Endodermal cell (in vitro differentiated cells): ENCODE data around the gene TRAF3. TPM values are rescaled to one million over a fixed set of nuclear protein-coding genes. Genes with fewer than 3 reads are reported as not detected.

Experiments used
- DNase-seq: peaks from one replicate; pipeline ENCODE4 v3.0.0-alpha.2; 2017
- H3K27ac ChIP-seq: 2 replicates; pipeline ENCODE4 v1.5.1; 2013; ENCODE audit warnings: mild to moderate bottlenecking, low read depth, low read length, moderate library complexity
- H3K27me3 ChIP-seq: 2 replicates; pipeline ENCODE4 v1.6.1; 2013; ENCODE audit warnings: mild to moderate bottlenecking, low read length, moderate library complexity; ENCODE audit not compliant: insufficient read depth, control insufficient read depth, poor library complexity, severe bottlenecking
- H3K36me3 ChIP-seq: 2 replicates; pipeline ENCODE4 v1.7.0; 2013; ENCODE audit warnings: mild to moderate bottlenecking, low read length, moderate library complexity; ENCODE audit not compliant: control insufficient read depth, insufficient read depth
- H3K4me1 ChIP-seq: one replicate; pipeline ENCODE4 v1.7.0; 2013; ENCODE audit warnings: low read length; ENCODE audit not compliant: control insufficient read depth, insufficient read depth
- H3K4me3 ChIP-seq: 2 replicates; pipeline ENCODE4 v1.5.1; 2013; ENCODE audit warnings: mild to moderate bottlenecking, low read length, moderate library complexity
- H3K9ac ChIP-seq: 2 replicates; pipeline ENCODE4 v1.6.1; 2013; ENCODE audit warnings: mild to moderate bottlenecking, low read length, moderate library complexity; ENCODE audit not compliant: poor library complexity, severe bottlenecking; ENCODE audit errors: extremely low read depth
- H3K9me3 ChIP-seq: 2 replicates; pipeline ENCODE4 v1.6.1; 2013; ENCODE audit warnings: mild to moderate bottlenecking, low read length, moderate library complexity; ENCODE audit not compliant: control insufficient read depth
- H3K27ac Mint-ChIP-seq: 2 replicates; pipeline ENCODE4 v1.8.0; 2020; ENCODE audit warnings: mixed read lengths
- H3K27me3 Mint-ChIP-seq: 2 replicates; pipeline ENCODE4 v1.8.0; 2021; ENCODE audit warnings: mild to moderate bottlenecking, mixed read lengths; ENCODE audit not compliant: insufficient read depth
- H3K36me3 Mint-ChIP-seq: 2 replicates; pipeline ENCODE4 v1.8.0; 2020; ENCODE audit warnings: low read depth, mixed read lengths
- H3K4me1 Mint-ChIP-seq: 2 replicates; pipeline ENCODE4 v1.8.0; 2020; ENCODE audit warnings: mixed read lengths
- H3K4me3 Mint-ChIP-seq: 2 replicates; pipeline ENCODE4 v1.8.0; 2020; ENCODE audit warnings: mild to moderate bottlenecking, moderate library complexity, mixed read lengths
- H3K9me3 Mint-ChIP-seq: 2 replicates; pipeline ENCODE4 v1.8.0; 2020; ENCODE audit warnings: mild to moderate bottlenecking, mixed read lengths
- CTCF ChIP-seq: fragments of 200-600 bp; sonication (generic); conservative IDR thresholded peaks from 2 replicates; pipeline ENCODE4 v1.5.0; 2021; ENCODE audit warnings: antibody characterized with exemption, mild to moderate bottlenecking
- WGBS, 2 experiments: methylation state at CpG; one replicate each; pipeline versions ENCODE4 v1.1.5 to v1.1.7; 2013; ENCODE audit warnings: missing lambda C conversion rate in 2 of 2, mixed read lengths in 1 of 2; ENCODE audit not compliant: insufficient coverage in 1 of 2, insufficient read length in 1 of 2; 5-methylcytosine and 5-hydroxymethylcytosine counted together
- total RNA-seq, 2 donors: library from RNA; stranded (reverse); fragmentation: NEBNext Ultra II Directional in 1 of 2; extraction: Animal tissue kit (Norgen Biotek cat#: 25700) in 1 of 2; gene quantifications; 2 replicates in 1 of 2; 3 replicates in 1 of 2; pipeline ENCODE4 v1.2.1, GENCODE V29; 2021

Gene TRAF3
- total RNA-seq, 2 donors from 2014 or later: 16.7 to 23.8 TPM

DNA sequence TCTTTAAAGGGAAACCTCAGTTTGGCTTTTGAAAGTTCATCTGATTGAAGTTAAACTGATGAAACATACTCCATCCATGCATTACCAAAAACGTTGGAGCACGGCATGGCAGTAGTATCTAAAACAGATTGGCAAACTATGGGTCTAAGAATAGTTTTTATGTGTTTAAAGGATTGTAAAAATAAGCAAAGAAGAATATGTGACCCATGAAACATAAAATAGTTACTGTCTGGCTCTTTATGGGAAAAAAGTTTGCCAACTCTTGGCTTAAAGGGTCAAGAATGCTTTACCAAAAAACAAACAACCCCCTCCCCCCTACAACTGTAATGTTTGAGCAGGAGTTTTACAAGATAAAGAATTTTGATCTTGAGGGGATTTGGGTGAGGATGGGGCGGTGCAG is 32.6 kb downstream of the TRAF3 start:
- no peaks in the 10 kb centered on the region for H3K36me3 ChIP-seq
- H3K27me3 Mint-ChIP-seq: no peaks in the 10 kb centered on the region
- H3K9me3 ChIP-seq: no peaks in the 10 kb centered on the region
- TF ChIP-seq CTCF: no peak
- no peaks in the 10 kb centered on the region for H3K4me1 ChIP-seq
- WGBS, 2 experiments: 40 to 82% methylated on average over 1 to 3 of the region's 3 CpGs
- H3K27me3 ChIP-seq: no peaks in the 10 kb centered on the region
- no peak overlapping the region for H3K4me3 Mint-ChIP-seq
- DNase-seq: no peak
- H3K4me1 Mint-ChIP-seq: peaks cover 14% of the 10 kb centered on the region
- H3K36me3 Mint-ChIP-seq: no peaks in the 10 kb centered on the region
- H3K4me3 ChIP-seq: no peak overlapping the region
- H3K27ac ChIP-seq: no peak overlapping the region
- H3K27ac Mint-ChIP-seq: no peak overlapping the region
- H3K9me3 Mint-ChIP-seq: no peaks in the 10 kb centered on the region
- H3K9ac ChIP-seq: no peak overlapping the region

- 86 to 95% methylated on average over 3 of the region's 3 CpGs for WGBS, 2 experiments
- Histone ChIP-seq H3K27me3 (no peaks in the 10 kb centered on the region), H3K4me3 (no peak overlapping the region), H3K9ac (no peak overlapping the region), H3K4me1 (no peaks in the 10 kb centered on the region), H3K27ac (no peak overlapping the region), H3K36me3 (no peaks in the 10 kb centered on the region), H3K9me3 (no peaks in the 10 kb centered on the region)
- peaks cover 12% of the 10 kb centered on the region for H3K4me1 Mint-ChIP-seq
- no peak overlapping the region for H3K27ac Mint-ChIP-seq
- no peak for DNase-seq
- no peaks in the 10 kb centered on the region for H3K27me3 Mint-ChIP-seq
- no peak for TF ChIP-seq CTCF
- H3K9me3 Mint-ChIP-seq: no peaks in the 10 kb centered on the region
- H3K4me3 Mint-ChIP-seq: no peak overlapping the region
- H3K36me3 Mint-ChIP-seq: no peaks in the 10 kb centered on the region
Observed at GRCh38 chr14:102810523-102810922, 33.3 kb downstream of the TRAF3 start.

DNA sequence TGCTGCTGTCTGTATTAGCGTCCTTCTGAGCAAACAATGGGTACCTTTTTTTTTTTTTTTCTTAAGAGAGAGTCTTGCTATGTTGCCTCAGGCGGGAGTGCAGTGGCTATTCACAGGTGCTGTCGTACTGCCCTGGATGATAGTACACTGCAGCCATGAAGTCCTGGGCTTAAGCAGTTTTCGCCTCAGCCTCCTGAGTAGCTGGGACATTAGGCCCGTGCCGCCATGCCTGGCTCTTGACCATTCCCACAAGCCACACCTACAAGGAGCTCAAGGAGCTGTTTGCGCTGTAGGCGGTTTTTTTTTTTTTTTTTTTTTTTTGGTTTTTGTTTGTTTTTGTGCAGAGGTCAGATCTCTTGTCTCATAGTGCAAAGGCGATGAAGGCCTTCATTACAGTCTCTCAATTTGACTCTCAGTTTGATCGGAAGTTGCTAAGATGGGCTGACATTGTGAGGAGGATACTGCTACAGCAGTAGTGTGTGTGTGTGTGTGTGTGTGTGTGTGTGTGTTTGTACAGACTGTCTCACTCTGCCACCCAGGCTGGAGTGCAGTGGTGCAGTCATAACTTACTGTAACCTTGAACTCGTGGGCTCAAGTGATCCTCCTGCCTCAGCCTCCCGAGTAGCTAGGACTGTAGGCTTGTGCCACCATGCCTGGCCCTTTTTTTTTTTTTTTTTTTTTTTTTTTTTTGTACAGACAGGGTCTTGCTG is 34.2 kb downstream of the TRAF3 start:
- no peaks in the 10 kb centered on the region for H3K36me3 ChIP-seq
- Mint-ChIP-seq H3K4me3 (no peak overlapping the region), H3K27me3 (no peaks in the 10 kb centered on the region), H3K4me1 (peaks cover 8% of the 10 kb centered on the region), H3K9me3 (no peaks in the 10 kb centered on the region), H3K27ac (no peak overlapping the region), H3K36me3 (no peaks in the 10 kb centered on the region)
- no peak overlapping the region for H3K4me3 ChIP-seq
- H3K27me3 ChIP-seq: no peaks in the 10 kb centered on the region
- no peak overlapping the region for H3K9ac ChIP-seq
- DNase-seq: no peak
- H3K27ac ChIP-seq: no peak overlapping the region
- H3K9me3 ChIP-seq: no peaks in the 10 kb centered on the region
- 84 to 88% methylated on average over 3 to 10 of the region's 12 CpGs for WGBS, 2 experiments
- no peak for TF ChIP-seq CTCF
- H3K4me1 ChIP-seq: no peaks in the 10 kb centered on the region
